GM13976 (cell line): ENCODE data around the gene GPR183.

Experiments
- DNase-seq: peaks from one replicate; pipeline ENCODE4 v3.0.0; 2012; ENCODE audit warnings: low spot score
- CTCF ChIP-seq: IDR thresholded peaks from 2 replicates; pipeline ENCODE4 v1.5.1; 2012; ENCODE audit warnings: borderline replicate concordance, mild to moderate bottlenecking; ENCODE audit not compliant: insufficient read depth; ENCODE audit errors: extremely low read depth, missing control alignments, control extremely low read depth
- in situ Hi-C: fragments of 300-500 bp; cut with MboI; formaldehyde crosslinking; loops from one replicate; pipeline ENCODE4 v1.12.0; 2022; ENCODE audit warnings: low sequenced_read_pairs, mixed read lengths, inconsistent platforms; ENCODE audit not compliant: unreplicated experiment

GPR183 gene

DNA sequence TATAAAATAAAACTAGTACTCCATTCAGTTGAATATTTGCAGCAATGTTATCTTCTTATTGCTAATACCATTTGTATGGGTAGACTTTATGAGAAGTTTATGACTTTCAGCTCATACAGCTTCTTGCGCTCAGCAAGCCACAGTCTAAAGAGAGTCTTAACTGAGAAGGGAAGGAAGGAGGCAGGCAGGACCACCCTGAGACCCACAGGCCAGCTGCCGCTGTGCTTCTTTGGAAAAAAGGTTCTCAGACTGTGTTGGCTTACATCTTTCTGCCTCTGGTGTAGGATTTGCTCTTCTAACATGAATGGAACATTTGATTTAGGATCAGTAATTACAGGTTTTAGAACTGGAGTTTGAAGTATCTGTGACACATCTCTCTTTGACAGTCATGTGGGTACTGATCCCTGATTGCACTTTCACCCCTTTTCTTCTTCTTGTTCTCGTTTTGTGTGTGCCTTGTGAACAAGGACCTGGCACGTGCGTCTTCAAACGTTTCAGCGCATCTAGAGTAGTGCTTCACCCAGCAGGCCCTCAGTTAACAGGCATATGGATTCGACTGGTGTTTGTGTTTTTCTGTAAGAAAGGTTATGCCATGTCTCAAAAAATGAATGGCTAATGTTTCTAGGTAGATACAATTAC is 41.9 kb downstream of the GPR183 start:
- in situ Hi-C loops = loop anchor here (5.0 to 10.0 kb wide), 2 partner anchors 90 to 172 kb away; no protein-coding TSS in a partner anchor
- DNase-seq = no peak
- TF ChIP-seq CTCF = no peak

DNA sequence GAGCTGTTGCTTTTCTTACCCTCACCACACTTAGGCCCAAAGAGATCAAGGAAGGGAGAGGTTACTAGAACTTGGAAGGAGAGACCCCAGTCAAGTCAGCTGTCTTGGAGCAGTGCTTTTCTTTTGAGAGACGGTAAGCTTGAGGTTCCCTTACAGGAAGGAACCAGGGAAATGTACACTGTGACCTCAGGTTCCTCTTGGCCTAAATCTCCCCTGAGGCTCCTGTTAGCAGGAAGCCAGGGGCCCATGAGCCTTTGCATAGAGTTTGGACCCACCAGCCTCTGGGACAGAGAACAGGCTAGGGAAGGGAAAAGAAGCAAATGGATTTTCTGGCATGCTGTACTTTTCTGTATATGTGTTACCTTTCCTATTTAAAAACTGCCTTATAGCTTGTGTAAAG is 43.1 kb downstream of the GPR183 start:
- no peak for TF ChIP-seq CTCF
- no peak for DNase-seq
- in situ Hi-C loops = loop anchor here (5.0 to 10.0 kb wide), 2 partner anchors 67 to 89 kb away; no protein-coding TSS in a partner anchor

GRCh38 chr13:99263126-99263785 is 43.9 kb downstream of the GPR183 start:
- no peak for DNase-seq
- no peak for TF ChIP-seq CTCF
- in situ Hi-C loops = loop anchor here (5.0 to 10.0 kb wide), 2 partner anchors 66 to 88 kb away; no protein-coding TSS in a partner anchor

DNA sequence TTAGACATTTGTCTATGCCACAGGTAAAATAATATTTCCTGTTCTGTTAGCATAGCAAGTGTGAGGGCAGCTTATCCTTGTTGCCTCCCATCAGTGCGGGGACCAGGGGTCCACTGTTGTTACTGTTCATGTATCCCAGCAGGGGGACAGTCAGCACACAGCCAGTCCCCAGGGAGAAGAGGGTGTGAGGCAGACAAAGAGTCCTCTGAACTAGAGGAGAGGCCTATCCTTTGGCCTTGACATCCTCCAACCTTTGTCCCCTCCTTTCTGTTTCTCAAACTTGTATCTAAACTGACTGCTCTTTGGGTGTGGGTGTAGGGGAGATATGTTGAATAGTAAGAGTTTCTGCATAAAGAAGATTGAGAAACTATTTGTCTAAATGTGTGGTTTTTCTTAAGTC is 46.1 kb downstream of the GPR183 start:
- no peak for TF ChIP-seq CTCF
- DNase-seq = no peak
- in situ Hi-C loops = loop anchor here (5.0 to 10.0 kb wide), 2 partner anchors 64 to 86 kb away; no protein-coding TSS in a partner anchor

GRCh38 chr13:99260216-99260615 is 47.0 kb downstream of the GPR183 start:
- in situ Hi-C loops = loop anchor here (5.0 to 10.0 kb wide), 2 partner anchors 63 to 85 kb away; no protein-coding TSS in a partner anchor
- no peak for TF ChIP-seq CTCF
- no peak for DNase-seq

- peak; percentile 45 for DNase-seq
- TF ChIP-seq CTCF = no peak
Measured at GRCh38 chr13:99258946-99259345, 48.3 kb downstream of the GPR183 start.

More at GRCh38 chr13:99258946-99259345, 48.3 kb downstream of the GPR183 start:
- in situ Hi-C loops = no loop called here
